ENCODE results near the gene CELF5.

CELF5 gene

DNA sequence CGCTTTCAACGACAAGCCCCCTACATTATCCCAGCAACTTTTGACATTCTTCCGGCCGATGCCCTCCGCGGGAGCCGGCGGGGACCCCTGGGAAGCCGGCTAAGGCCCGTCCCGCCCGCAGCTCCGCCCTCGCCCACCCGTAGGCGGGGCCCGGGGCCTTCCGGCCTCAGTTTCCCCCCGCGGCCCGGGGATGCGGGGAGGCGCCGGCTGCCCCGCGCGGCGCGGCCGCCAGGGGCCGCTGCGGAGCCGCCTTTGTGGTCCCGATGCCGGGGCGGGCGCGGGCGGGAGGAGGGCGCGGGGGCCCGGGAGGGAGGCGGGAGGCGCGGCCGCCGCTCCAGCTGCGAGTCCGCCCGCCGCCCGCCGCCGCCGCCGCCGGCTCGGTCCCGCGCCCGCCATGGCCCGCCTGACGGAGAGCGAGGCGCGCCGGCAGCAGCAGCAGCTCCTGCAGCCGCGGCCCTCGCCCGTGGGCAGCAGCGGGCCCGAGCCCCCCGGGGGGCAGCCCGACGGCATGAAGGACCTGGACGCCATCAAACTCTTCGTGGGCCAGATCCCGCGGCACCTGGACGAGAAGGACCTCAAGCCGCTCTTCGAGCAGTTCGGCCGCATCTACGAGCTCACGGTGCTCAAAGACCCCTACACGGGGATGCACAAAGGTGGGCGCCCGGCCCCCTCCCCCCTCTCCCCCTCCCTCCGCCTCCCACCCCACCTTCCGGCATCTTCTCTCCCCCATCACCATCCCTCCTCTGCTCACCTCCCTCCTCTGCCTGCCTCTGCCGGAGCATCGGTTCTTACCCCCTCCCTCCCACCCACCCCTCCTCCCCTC is at the start of gene CELF5:
TSS of gene CELF5 (plus strand) at position 316 of the 823 bp plus-strand sequence. CDS start at position 395, 79 bp downstream.
- DNase-seq: peak; percentile 44 to 67

DNA sequence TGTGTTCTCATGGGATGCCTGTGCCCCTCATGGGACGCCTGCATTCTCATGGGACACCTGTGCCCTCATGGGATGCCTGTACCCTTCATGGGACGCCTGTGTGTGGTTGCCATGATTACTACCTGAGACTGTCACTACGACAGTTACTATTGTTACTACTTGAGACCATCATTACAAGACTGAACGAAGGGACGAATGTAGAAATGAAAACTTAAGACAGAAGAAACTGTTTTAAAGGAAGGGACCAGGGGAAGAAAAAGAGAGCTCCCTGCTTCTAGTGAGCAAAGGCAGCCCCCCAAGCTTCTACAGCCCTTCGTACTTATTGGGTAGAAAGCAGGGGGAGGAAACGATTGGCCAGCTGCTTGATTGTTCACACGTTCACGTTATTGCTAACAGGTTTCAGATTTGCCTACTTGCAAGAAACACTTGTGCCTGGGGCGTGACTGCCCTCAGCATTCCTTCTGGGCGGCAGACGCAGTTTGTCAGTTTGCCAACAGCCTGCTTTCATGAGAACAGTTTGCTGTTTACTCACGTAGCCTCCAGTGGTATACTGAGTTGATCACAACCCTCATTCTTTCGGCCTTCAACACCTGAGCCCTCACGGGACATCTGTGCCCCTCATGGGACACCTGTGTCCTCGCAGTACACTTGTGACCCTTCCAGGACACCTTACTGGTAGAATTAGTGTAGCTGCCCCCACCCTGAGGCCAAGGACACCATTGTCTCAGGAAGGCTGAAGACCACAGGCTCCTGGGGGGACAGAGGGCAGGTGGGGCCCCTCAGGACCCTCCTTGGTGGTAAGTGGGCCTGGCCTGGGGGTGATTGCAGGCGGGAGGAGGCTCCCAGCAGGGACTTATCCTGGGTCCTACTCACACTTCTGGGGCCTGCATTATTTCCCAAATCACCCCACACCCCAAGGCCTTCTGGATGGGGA is 48.4 kb upstream of the CELF5 start:
- peak; percentile 26 to 55 for DNase-seq

DNA sequence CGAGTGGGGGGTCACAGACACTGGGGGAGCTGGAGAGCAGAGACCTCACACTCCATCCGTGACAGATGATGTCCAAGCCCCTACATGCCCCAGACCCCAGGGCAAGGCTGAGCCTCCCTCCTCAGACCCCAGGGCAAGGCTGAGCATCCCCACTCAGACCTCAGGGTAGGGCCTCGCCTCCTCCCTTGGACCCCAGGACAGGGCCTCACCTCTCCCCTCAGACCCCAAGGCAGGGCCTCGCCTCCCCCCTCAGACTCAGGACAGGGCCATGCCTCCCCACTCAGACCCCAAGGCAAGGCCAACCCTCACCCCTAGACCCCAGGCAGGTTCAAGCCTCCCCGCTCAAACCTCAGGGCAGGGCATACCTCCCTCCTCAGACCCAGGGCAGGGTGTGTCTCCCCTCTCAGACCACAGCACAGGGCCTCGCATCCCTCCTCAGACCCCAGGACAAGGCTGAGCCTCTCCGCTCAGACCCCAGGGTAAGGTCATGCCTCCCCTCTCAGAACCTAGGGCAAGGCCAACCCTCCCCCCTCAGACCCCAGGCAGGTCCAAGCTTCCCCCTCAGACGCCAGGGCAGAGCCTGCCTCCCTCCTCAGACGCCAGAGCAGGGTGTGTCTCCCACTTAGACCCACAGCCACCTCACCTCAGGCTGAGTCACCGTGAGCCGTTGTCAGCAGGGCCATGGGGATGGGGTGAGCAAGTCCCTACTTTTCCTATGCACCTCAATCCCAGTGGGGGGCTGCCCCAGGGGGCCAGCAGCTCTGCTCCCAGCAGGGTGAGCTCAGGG is 47.6 kb upstream of the CELF5 start:
- DNase-seq: peak; percentile 60 to 72

DNA sequence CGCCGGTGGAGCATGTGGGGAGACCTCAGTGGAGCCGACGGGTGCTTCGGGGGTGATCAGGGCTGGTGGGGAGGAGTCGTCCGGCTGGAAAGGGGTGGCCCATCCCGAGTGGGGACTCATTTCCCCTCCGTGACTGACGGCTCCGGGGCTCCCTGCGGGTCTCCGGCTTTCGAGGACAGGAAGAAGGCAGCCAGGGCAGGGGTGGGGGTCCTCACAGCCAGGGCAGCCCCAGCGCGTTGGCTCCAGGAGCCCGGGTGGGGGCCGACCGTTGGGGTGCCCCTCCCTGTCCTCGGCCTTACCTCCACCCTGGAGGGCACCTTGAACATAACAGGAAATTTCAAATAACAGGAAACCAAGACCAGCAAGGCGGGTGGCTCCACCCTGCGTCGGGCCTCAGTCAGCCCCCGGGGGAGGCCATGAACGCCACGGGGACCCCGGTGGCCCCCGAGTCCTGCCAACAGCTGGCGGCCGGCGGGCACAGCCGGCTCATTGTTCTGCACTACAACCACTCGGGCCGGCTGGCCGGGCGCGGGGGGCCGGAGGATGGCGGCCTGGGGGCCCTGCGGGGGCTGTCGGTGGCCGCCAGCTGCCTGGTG is 46.0 kb upstream of the CELF5 start, which contains the start of gene S1PR4:
TSS of gene S1PR4 (plus strand) at position 393 of the 596 bp plus-strand sequence. CDS start at position 417, 24 bp downstream.
- peak; percentile 71 to 81 for DNase-seq

DNA sequence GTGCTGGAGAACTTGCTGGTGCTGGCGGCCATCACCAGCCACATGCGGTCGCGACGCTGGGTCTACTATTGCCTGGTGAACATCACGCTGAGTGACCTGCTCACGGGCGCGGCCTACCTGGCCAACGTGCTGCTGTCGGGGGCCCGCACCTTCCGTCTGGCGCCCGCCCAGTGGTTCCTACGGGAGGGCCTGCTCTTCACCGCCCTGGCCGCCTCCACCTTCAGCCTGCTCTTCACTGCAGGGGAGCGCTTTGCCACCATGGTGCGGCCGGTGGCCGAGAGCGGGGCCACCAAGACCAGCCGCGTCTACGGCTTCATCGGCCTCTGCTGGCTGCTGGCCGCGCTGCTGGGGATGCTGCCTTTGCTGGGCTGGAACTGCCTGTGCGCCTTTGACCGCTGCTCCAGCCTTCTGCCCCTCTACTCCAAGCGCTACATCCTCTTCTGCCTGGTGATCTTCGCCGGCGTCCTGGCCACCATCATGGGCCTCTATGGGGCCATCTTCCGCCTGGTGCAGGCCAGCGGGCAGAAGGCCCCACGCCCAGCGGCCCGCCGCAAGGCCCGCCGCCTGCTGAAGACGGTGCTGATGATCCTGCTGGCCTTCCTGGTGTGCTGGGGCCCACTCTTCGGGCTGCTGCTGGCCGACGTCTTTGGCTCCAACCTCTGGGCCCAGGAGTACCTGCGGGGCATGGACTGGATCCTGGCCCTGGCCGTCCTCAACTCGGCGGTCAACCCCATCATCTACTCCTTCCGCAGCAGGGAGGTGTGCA is 45.3 kb upstream of the CELF5 start:
- DNase-seq: no peak

DNA sequence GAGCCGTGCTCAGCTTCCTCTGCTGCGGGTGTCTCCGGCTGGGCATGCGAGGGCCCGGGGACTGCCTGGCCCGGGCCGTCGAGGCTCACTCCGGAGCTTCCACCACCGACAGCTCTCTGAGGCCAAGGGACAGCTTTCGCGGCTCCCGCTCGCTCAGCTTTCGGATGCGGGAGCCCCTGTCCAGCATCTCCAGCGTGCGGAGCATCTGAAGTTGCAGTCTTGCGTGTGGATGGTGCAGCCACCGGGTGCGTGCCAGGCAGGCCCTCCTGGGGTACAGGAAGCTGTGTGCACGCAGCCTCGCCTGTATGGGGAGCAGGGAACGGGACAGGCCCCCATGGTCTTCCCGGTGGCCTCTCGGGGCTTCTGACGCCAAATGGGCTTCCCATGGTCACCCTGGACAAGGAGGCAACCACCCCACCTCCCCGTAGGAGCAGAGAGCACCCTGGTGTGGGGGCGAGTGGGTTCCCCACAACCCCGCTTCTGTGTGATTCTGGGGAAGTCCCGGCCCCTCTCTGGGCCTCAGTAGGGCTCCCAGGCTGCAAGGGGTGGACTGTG is 44.6 kb upstream of the CELF5 start:
- no peak for DNase-seq

DNA sequence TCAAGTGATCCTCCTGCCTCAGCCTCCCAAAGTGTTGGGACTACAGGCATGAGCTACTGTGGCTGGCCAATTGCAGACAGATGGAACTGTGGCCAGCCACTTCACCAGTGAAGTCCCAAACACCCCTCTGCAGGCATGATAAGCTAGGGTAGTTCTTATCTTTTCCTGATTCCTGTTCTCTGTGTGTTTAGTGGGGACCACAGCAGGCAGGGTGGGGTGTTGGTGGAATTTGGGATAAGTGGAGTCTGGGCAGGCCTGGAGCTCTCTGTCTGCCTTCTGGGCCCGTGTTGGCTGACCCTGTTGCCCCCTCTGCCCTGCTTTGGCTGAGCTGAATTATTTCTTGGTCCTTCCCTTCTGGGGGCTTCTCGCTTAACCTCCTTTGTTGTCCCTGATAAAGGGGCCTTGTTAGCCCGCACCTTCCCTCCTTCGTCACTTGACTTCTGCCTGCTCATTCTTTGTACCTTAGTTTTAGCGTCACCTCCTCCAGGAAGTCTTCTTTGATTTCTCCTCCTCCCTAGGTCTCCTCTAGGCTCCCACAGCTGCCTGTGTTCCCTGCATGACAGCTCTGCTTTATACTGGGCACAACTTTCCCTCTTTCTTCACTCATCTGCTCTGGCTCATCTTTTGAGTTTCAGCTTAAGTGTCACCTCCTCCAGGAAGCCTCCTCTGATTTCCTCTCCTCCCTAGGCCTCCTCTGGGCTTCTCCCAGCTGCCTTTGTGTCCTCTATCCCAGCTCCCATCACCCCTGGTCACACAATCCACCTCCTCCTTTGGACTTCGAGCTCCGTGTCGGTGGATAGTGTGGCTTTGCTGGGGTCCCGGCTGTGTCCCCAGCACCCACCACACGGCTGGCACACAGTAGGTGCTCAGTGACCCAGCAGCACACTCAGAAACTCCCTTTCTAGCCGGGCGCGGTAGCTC is 40.5 kb upstream of the CELF5 start:
- DNase-seq: no peak

DNA sequence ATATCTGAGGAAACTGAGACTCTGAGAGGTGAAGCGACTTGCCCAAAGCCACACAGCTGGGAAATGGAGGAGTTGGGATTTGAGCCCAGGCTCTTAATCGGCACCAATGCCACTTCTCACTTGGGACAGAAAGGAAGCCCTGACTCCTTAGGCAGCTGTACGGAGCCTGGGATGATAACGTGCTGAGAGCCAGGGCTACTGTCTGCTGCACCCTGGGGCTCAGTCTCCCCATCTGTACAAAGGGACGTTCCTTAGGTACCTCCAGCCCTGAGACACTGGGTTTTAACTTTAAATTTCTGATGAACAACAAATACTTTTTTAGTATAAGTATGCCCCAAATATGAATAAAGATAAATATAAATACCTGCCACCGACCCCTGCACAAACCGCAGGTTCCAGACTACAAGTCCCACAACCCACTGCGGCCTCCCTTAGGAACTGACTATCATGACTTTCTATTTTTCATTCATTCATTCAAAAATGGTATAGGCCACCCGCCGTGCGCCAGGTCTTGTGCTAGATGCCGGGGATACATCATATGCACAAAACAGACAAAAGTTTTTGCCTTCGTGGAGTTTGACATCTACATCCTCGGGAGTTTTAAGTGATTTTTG is 39.5 kb upstream of the CELF5 start:
- DNase-seq: no peak

DNA sequence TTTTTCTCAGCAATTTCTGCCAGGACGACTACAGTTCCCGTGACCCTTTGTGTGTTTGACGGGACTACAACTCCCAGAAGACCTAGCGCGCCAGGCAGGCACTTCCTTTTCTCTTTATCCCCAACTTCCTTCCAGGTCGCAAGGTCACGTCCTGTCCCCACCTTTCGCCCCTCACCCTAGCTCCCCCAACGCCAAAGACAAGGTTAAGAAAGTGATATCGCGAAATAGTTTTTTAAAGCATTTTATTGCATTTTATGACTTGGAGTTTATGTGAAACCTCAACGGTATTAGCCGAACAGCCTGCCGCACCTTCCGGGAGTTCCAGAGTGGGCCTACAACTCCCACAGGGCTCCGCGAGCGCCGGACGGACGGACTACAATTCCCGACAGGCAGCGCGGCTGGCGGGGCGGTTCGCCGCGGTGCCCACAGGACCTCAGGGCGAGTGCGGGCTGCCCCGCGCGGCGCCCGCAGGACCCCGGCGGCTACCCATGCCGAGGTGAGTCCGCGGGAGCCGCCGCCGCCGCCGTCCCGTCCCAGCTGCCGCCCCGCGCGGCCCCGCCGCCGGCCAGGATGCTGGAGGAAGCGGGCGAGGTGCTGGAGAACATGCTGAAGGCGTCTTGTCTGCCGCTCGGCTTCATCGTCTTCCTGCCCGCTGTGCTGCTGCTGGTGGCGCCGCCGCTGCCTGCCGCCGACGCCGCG is 38.9 kb upstream of the CELF5 start, which contains the start of gene NCLN:
TSS of gene NCLN (plus strand) at position 470 of the 699 bp plus-strand sequence. CDS start at position 571, 101 bp downstream.
- peak; percentile 91 to 95 for DNase-seq

DNA sequence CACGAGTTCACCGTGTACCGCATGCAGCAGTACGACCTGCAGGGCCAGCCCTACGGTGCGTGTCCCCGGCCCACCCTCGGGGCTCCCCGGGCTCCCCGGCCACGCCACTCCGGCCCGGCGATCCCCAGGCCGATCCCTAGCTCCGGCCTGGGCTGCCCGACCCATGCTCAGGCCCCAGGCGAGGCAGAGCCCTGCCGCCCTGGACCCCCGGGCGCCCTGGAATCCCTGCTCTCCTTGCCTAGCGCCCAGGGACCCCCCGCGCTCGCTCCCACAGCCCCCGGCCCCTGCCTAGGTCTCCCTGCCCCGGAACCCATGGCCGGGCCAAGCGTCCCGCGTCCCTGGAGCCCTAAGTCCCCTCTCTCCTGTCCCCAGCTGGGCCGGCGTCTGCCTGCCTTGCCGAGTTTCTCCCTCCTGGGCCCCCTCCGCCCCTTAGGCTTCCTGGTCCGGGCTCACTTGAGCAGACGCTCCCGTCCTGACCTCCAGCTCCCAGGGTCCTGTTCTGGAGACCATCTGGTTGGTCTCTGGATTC is 38.2 kb upstream of the CELF5 start:
- DNase-seq: no peak

DNA sequence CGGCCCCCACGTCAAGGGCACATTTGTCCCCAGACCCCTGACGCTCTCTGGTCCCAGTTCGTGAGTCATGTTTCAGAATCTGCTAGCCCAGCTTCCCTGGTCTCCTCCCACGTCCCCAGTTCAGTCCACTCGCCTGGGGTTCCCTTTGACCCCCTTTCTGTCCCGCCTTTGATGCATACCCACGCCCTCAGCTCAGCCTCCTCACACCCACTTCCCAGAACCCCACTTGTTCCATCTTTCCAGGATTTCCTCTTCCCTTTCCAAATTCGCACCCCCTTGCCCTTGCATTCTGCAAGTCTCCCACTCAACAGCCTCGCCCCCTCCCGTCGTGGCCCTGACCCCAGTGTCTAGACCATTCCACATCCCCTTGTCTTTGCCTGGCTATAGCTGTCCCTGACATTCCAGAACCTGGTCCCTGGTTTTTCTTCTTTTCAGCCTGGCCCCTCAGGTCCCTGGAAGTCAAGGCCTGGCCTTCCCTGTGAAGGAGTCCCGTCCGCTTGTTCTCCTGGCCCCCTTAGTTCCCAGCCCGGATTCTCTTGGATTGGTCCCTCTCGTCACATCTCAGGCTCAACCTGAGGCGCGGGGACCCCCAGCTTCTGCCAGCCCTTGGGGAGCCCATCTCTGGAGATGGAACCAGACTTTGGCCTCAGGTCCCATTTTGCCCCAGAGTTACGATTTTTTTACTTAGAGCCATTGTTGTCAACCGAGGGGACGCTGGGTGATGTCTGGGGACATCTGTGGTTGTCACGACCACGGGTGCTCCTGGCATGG is 37.4 kb upstream of the CELF5 start:
- DNase-seq: no peak

DNA sequence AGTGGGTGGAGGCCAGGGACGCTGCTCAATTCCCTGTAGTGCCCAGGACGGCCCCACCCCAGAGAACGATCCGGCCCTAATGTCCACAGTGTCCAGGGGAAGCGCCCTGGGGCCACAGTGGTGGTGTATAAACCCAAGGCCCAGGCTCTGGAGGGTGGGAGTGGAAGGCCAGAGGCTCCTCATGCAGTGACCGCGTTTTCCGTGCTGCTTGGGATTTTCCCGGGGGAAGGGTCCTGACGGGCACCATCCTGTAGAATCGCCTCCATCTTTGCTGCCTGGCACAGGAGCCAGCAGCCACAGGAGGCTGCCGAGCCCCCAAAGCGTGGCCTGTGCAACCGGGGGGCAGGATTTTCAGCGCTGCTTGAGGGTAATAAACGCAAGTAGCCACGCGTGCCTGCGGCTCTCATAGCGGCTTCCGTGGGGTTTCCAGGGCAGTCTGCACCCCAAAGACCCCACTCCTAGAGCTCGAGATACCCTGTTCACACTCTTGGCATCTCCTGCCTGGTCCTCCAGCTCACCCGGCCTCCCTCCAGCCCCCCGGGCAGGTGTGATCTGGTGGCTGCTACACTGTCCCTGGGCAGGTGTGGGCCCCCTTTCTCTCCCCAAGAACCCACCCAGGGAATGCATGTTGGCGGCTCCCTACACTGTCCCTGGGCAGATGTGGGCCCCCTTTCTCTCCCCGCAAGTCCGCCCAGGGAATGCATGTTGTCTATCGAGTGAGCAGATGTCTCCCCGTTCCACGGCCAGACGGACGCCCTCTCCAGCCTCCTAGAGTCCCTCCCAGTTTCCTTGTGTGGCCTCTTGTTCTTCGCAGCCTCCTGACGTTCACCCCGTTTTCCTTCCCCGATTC is 36.6 kb upstream of the CELF5 start:
- no peak for DNase-seq

DNA sequence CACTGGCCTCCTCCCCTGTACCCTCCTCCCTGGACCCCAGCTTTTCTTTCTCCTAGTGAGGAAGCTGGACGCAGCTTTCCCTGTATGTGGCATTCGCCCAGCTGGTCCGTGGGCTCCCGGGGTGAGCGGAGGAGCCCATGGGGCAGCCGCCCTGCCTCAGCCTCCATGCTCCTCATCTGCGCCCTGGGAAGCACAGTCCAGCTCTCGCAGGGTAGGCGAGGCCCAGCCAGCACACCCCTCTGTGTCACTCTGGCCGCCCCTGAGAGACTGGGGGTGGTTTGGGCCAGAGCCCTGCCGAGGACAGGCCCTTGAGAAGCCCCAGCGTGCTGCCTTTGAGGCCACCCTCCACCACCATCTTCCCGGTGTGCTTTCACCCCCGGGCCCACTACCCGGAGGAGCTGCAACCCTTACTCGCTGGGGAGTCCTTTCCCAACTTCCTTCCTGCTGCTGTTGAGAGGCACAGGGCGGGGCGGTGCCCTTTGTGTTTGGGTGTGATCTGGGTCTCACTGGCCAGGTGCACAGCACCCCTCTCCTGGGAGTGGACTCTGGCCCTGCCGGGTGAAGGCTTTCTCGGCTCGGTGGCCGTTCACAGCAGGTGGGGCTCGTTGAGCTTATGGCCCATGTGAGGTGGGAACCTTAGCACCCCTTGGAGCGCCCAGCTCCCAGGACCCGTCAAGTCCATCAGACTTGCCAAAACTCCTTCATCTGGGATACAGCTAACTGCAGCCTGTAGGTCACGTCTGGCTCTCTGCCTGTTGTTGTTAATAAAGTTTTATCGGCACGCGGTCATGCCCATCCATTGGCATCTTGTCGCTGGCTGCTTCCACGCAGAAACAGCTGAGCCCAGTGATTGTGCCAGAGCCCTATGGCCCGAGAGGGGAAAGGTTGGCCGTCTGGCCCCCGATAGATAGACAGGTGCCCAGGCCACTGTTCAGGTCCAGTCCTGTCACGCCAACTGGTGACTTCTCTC is 35.5 kb upstream of the CELF5 start:
- DNase-seq: no peak

DNA sequence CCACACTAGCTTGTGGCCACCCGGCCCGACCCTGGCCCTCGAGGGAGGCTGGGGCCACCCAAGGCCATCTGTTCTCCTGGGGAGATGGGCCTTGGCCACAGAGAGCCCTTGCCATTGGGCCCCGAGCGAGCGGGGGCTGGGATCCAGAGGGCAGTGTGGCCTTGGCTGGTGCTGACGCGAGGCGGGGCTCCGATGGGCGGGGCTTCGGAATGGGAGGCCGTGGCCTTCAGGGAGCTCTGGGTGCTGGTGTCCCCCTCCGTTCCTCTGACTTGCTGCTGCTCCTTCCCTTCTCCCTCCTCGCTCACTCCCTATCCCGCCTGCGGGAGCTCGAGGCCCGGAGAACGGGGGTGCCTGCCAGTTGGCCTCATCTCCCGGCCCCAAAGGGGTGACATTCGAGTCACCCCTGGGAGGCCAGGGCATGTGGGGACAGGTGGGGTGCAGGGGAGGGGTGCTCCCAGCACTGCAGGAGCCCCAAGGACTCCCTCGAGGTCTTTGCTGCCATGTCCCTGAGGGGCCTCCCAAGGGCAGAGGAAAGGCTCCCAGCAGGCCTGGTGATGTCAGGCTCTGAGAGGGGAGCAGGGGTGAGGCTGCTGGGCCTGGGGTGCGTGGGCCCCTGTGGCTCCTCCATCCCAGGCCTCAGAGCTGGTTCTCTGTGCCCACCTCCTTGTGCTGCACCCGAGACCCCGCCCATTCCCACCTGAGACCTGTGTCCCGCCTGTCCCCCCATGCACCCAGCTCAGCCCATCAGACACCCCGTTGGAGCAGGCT is 34.6 kb upstream of the CELF5 start:
- DNase-seq: no peak

DNA sequence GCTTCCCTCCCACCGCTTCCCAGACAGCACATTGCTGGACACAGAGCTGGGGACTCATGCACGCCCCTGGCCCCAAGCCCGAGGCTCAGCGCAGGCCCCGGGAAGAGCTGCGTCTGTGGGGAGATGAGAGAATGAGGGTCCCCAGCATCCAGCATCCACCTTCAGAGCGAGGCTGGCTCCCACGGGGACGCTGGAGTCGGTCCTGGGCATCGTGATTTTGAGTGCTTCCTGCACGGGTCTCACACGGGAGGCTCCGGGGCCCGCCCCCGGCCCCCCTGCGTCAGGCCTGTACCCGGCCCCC is 34.0 kb upstream of the CELF5 start:
- DNase-seq: no peak
